SK-N-SH (cell line): ENCODE results near the gene NMT2. TPM values are rescaled to one million over a fixed set of nuclear protein-coding genes. Genes with fewer than 3 reads are reported as not detected.

ENCODE experiments used
- CTCF ChIA-PET: fragments of 300-600, 350-600 bp; formaldehyde crosslinking; extraction: SDS; loops from one replicate; lab custom pipeline; 2021; lab: Yijun Ruan, JAX
- POLR2A ChIA-PET: fragments of 350-600 bp; sonication (Branson Sonifier 250); formaldehyde crosslinking; extraction: SDS; loops from one replicate; lab custom pipeline; 2020; ENCODE audit warnings: antibody characterized with exemption, inconsistent platforms; lab: Yijun Ruan, JAX
- DNase-seq: peaks from one replicate; pipeline ENCODE4 v3.0.0; 2012
- H2AFZ ChIP-seq: fragments of 200-600 bp; sonication (generic); 2 replicates; pipeline ENCODE4 v1.8.1; 2016; ENCODE audit warnings: antibody characterized with exemption, mild to moderate bottlenecking, low read depth
- H3F3A ChIP-seq: fragments of 200-600 bp; sonication (generic); replicated peaks from 2 replicates; pipeline ENCODE3; 2016; ENCODE audit warnings: antibody characterized with exemption, mild to moderate bottlenecking; ENCODE audit not compliant: insufficient read depth
- H3K27ac ChIP-seq, 2 experiments: fragments of 200-500 bp in 1 of 2; fragments of 200-600 bp in 1 of 2; sonication (Bioruptor generic) in 1 of 2; sonication (generic), shearing (Covaris generic) in 1 of 2; 2 replicates each; pipeline versions ENCODE4 v1.5.1 to v1.6.1; 2014 to 2016; ENCODE audit warnings: low read depth in 2 of 2, inconsistent platforms in 1 of 2, low read length in 1 of 2, mild to moderate bottlenecking in 1 of 2, mixed read lengths in 1 of 2
- H3K27me3 ChIP-seq: fragments of 200-600 bp; sonication (generic), shearing (Covaris generic); 2 replicates; pipeline ENCODE4 v1.6.1; 2016; ENCODE audit warnings: mixed run types; ENCODE audit not compliant: insufficient read depth
- H3K36me3 ChIP-seq, 2 experiments: fragments of 200-500 bp in 1 of 2; fragments of 200-600 bp in 1 of 2; sonication (Bioruptor generic) in 1 of 2; sonication (generic) in 1 of 2; replicated peaks in 1 of 2; 2 replicates each; pipeline versions ENCODE3 to v1.5.1; 2014 to 2016; ENCODE audit warnings: low read length in 1 of 2, mild to moderate bottlenecking in 1 of 2; ENCODE audit not compliant: insufficient read depth in 2 of 2, control insufficient read depth in 1 of 2
- H3K4me1 ChIP-seq, 2 experiments: fragments of 200-500 bp in 1 of 2; fragments of 200-600 bp in 1 of 2; sonication (Bioruptor generic) in 1 of 2; sonication (generic), shearing (Covaris generic) in 1 of 2; 2 replicates each; pipeline versions ENCODE4 v1.5.1 to v1.6.1; 2014 to 2016; ENCODE audit warnings: low read depth in 1 of 2, low read length in 1 of 2, mixed run types in 1 of 2; ENCODE audit not compliant: insufficient read depth in 2 of 2, control insufficient read depth in 1 of 2
- H3K4me2 ChIP-seq: fragments of 200-600 bp; sonication (generic), shearing (Covaris generic); 2 replicates; pipeline ENCODE4 v1.6.1; 2017; ENCODE audit warnings: mixed run types
- H3K4me3 ChIP-seq, 2 experiments: fragments of 200-500 bp in 1 of 2; fragments of 200-600 bp in 1 of 2; sonication (Bioruptor generic) in 1 of 2; sonication (generic), shearing (Covaris generic) in 1 of 2; 2 replicates each; pipeline versions ENCODE4 v1.5.1 to v1.8.1; 2014 to 2016; ENCODE audit warnings: low read depth in 2 of 2, inconsistent platforms in 1 of 2, low read length in 1 of 2, mild to moderate bottlenecking in 1 of 2, mixed read lengths in 1 of 2, moderate library complexity in 1 of 2
- H3K79me2 ChIP-seq: fragments of 200-600 bp; sonication (generic); 2 replicates; pipeline ENCODE4 v1.8.1; 2017; ENCODE audit warnings: mild to moderate bottlenecking; ENCODE audit not compliant: insufficient read depth
- H3K9ac ChIP-seq: fragments of 200-600 bp; sonication (generic); 2 replicates; pipeline ENCODE4 v1.6.1; 2017; ENCODE audit warnings: mixed run types
- H3K9me2 ChIP-seq: fragments of 200-600 bp; sonication (generic); 2 replicates; pipeline ENCODE4 v1.6.1; 2017; ENCODE audit warnings: mixed run types
- H3K9me3 ChIP-seq: fragments of 200-600 bp; sonication (generic); 2 replicates; pipeline ENCODE4 v1.6.1; 2017; ENCODE audit warnings: mixed run types, mild to moderate bottlenecking, moderate library complexity
- H4K20me1 ChIP-seq: fragments of 200-600 bp; sonication (generic); 2 replicates; pipeline ENCODE4 v1.6.1; 2017; ENCODE audit warnings: mild to moderate bottlenecking, mixed run types; ENCODE audit not compliant: insufficient read depth
- ELF1 ChIP-seq: IDR thresholded peaks from 2 replicates; pipeline ENCODE4 v1.4.0; 2012
- EZH2phosphoT487 ChIP-seq: fragments of 200-600 bp; sonication (generic); IDR thresholded peaks from 2 replicates; pipeline ENCODE4 v1.6.1; 2017; ENCODE audit warnings: low read depth, mixed run types, mild to moderate bottlenecking, antibody characterized with exemption, moderate library complexity, borderline replicate concordance
- FOSL2 ChIP-seq: IDR thresholded peaks from 2 replicates; pipeline ENCODE4 v1.4.0; 2012; ENCODE audit warnings: low read depth, mild to moderate bottlenecking, moderate library complexity, borderline replicate concordance
- FOXJ3 ChIP-seq: sonication (generic); formaldehyde crosslinking; IDR thresholded peaks from 2 replicates; pipeline ENCODE4 v1.5.1; 2020; ENCODE audit warnings: mild to moderate bottlenecking, missing genetic modification reagents
- GABPA ChIP-seq: IDR thresholded peaks from 2 replicates; pipeline ENCODE4 v1.4.0; 2012; ENCODE audit warnings: low read depth, mild to moderate bottlenecking
- GATA2 ChIP-seq: sonication (generic); formaldehyde crosslinking; IDR thresholded peaks from 2 replicates; pipeline ENCODE4 v1.5.0; 2020; ENCODE audit warnings: mild to moderate bottlenecking, missing genetic modification reagents
- IRF3 ChIP-seq: fragments of 150-350 bp; IDR thresholded peaks from 2 replicates; pipeline ENCODE4 v1.6.1; 2016; ENCODE audit warnings: mild to moderate bottlenecking, low read depth, low read length
- MAX ChIP-seq: IDR thresholded peaks from 2 replicates; pipeline ENCODE4 v1.4.0; 2012; ENCODE audit warnings: low read depth
- NFIC ChIP-seq: IDR thresholded peaks from 2 replicates; pipeline ENCODE4 v1.4.0; 2012; ENCODE audit warnings: borderline replicate concordance
- PBX3 ChIP-seq: IDR thresholded peaks from 2 replicates; pipeline ENCODE4; 2012
- POLR2AphosphoS5 ChIP-seq: IDR thresholded peaks from 2 replicates; pipeline ENCODE4 v1.6.1; 2012; ENCODE audit warnings: low read depth, low read length
- RCOR1 ChIP-seq: fragments of 150-350 bp; IDR thresholded peaks from 2 replicates; pipeline ENCODE4 v1.6.1; 2017; ENCODE audit warnings: antibody characterized with exemption, low read length
- SIN3A ChIP-seq: IDR thresholded peaks from 2 replicates; pipeline ENCODE4 v1.6.1; 2012; ENCODE audit warnings: low read depth, mild to moderate bottlenecking, low read length, moderate library complexity, borderline replicate concordance
- TAF1 ChIP-seq: IDR thresholded peaks from 2 replicates; pipeline ENCODE4 v1.6.1; 2012; ENCODE audit warnings: low read depth, mild to moderate bottlenecking, low read length, moderate library complexity, borderline replicate concordance
- TCF12 ChIP-seq: IDR thresholded peaks from 2 replicates; pipeline ENCODE4 v1.4.0; 2012
- TEAD4 ChIP-seq: IDR thresholded peaks from 2 replicates; pipeline ENCODE4 v1.4.0; 2012; ENCODE audit warnings: mild to moderate bottlenecking, borderline replicate concordance; ENCODE audit not compliant: insufficient read depth
- USF2 ChIP-seq: fragments of 150-350 bp; IDR thresholded peaks from 2 replicates; pipeline ENCODE4 v1.6.1; 2017; ENCODE audit warnings: antibody characterized with exemption, low read length, low read depth, borderline replicate concordance
- YY1 ChIP-seq: IDR thresholded peaks from 2 replicates; pipeline ENCODE4 v1.4.0; 2012; ENCODE audit warnings: low read depth, mild to moderate bottlenecking
- WGBS: methylation state at CpG from one replicate; pipeline ENCODE4 v1.1.6; 2017; ENCODE audit warnings: low lambda C conversion rate; 5-methylcytosine and 5-hydroxymethylcytosine counted together
- polyA plus RNA-seq, 3 experiments: library from polyadenylated mRNA; depleted of rRNA; stranded (reverse); fragments of >200 nt; gene quantifications; 2 replicates each; pipeline ENCODE4 v1.2.3, GENCODE V29; 2012
- TF ChIP-seq, protein P1 (sequence below): IDR thresholded peaks from 2 replicates; pipeline ENCODE4 v1.4.0; 2012; ENCODE audit warnings: low read depth, borderline replicate concordance

NMT2 gene
- polyA plus RNA-seq, 1 of the 3 experiments (the other 2 are of a cell fraction): 25.9 TPM

GRCh38 chr10:15136129-15137035 lies 32.1 kb downstream of the NMT2 start:
- peaks cover 26 to 33% of the 10 kb centered on the region in 2 experiments for H3K36me3 ChIP-seq
- POLR2A ChIA-PET: no interaction called here
- DNase-seq: no peak

GRCh38 chr10:15131330-15131729 lies 37.2 kb downstream of the NMT2 start:
- ChIA-PET CTCF (no interaction called here), POLR2A (no interaction called here)
- WGBS: 95% methylated on average over 5 of the region's 5 CpGs
- Histone ChIP-seq H3K4me1 (no peaks in the 10 kb centered on the region), H3K36me3 (peaks cover 28 to 51% of the 10 kb centered on the region in 2 experiments), H2AFZ (no peak overlapping the region), H3K27me3 (no peaks in the 10 kb centered on the region), H4K20me1 (no peaks in the 10 kb centered on the region), H3K27ac (no peak overlapping the region), H3K9me3 (no peaks in the 10 kb centered on the region), H3K9ac (no peak overlapping the region), H3K4me2 (no peak overlapping the region), H3K4me3 (no peak overlapping the region), H3K79me2 (no peaks in the 10 kb centered on the region), H3F3A (peaks cover 6% of the 10 kb centered on the region), H3K9me2 (no peaks in the 10 kb centered on the region)
- no peak for DNase-seq
- no peak for TF ChIP-seq MAX
- TF ChIP-seq GABPA: no peak
- no peak for TF ChIP-seq EZH2phosphoT487
- TF ChIP-seq TEAD4: no peak
- TF ChIP-seq SIN3A: no peak
- no peak for TF ChIP-seq IRF3
- TF ChIP-seq FOXJ3 (CRISPR knock-in tag): no peak
- TF ChIP-seq GATA2 (CRISPR knock-in tag): no peak
- TF ChIP-seq ELF1: no peak
- TF ChIP-seq YY1: no peak
- TF ChIP-seq TAF1: no peak
- TF ChIP-seq RCOR1: no peak

More at GRCh38 chr10:15136129-15137035, 32.1 kb downstream of the NMT2 start:
- Histone ChIP-seq H3K9me3 (no peaks in the 10 kb centered on the region), H3K4me2 (no peak overlapping the region), H3K4me3 (no peak overlapping the region), H3K27ac (no peak overlapping the region), H3K9me2 (no peaks in the 10 kb centered on the region), H3K9ac (no peak overlapping the region), H3K79me2 (peaks cover 10% of the 10 kb centered on the region; the same call in 1 of the 2 replicates), H4K20me1 (0 out of 2 replicates have a peak, but pooled peaks cover 2% of the 10 kb centered on the region), H3F3A (no peaks in the 10 kb centered on the region), H3K27me3 (no peaks in the 10 kb centered on the region), H3K4me1 (peaks cover 0 to 5% of the 10 kb centered on the region in 2 experiments; a peak in 2 of 4 replicates), H2AFZ (no peak overlapping the region)
- WGBS: 97% methylated on average over 11 of the region's 11 CpGs
- CTCF ChIA-PET: interaction anchor here (0.9 kb wide), 1 partner anchor 31 kb away, joined by 4 read pairs; no protein-coding TSS in a partner anchor
- TF ChIP-seq NFIC (no peak), PBX3 (no peak), GATA2 (CRISPR knock-in tag) (no peak), YY1 (no peak), FOSL2 (no peak), TCF12 (no peak), POLR2AphosphoS5 (no peak), TEAD4 (no peak), USF2 (no peak)
- TF ChIP-seq, protein P1, sequence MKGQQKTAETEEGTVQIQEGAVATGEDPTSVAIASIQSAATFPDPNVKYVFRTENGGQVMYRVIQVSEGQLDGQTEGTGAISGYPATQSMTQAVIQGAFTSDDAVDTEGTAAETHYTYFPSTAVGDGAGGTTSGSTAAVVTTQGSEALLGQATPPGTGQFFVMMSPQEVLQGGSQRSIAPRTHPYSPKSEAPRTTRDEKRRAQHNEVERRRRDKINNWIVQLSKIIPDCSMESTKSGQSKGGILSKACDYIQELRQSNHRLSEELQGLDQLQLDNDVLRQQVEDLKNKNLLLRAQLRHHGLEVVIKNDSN: no peak
